Spleen (tissue), 7 donors: Measurements from ENCODE around the gene HOXB2.

Source experiments
- POLR2A ChIP-seq, 3 donors: fragments of 450-650 bp; IDR thresholded peaks; one replicate each; pipeline ENCODE4 v1.5.1; 2017; ENCODE audit warnings: antibody characterized with exemption in 3 of 3, mild to moderate bottlenecking in 1 of 3
- POLR2AphosphoS5 ChIP-seq, 3 donors: sonication (generic); formaldehyde crosslinking; IDR thresholded peaks; one replicate each; pipeline ENCODE4 v1.5.1; 2017; ENCODE audit warnings: antibody characterized with exemption in 3 of 3
- TF ChIP-seq, protein P1 (sequence below), 11 experiments: fragments of 200-600 bp in 7 of 11; fragments of 450-650 bp in 4 of 11; sonication (generic) in 4 of 11; IDR thresholded peaks in 8 of 11; conservative IDR thresholded peaks in 3 of 11; 1 replicate in 7 of 11; 2 replicates in 4 of 11; pipeline versions ENCODE4 v1.4.0 to v1.8.0; 2016 to 2021; ENCODE audit warnings: antibody characterized with exemption in 11 of 11, inconsistent platforms in 4 of 11, mild to moderate bottlenecking in 1 of 11
- donor health status: DM: no; HTN: no; CAD: no; lungs with moderate emphysema.
- donor health status: DM: no; HTN: no; CAD: no.
- donor health status: DM: no; HTN: no; CAD: no.

DNA sequence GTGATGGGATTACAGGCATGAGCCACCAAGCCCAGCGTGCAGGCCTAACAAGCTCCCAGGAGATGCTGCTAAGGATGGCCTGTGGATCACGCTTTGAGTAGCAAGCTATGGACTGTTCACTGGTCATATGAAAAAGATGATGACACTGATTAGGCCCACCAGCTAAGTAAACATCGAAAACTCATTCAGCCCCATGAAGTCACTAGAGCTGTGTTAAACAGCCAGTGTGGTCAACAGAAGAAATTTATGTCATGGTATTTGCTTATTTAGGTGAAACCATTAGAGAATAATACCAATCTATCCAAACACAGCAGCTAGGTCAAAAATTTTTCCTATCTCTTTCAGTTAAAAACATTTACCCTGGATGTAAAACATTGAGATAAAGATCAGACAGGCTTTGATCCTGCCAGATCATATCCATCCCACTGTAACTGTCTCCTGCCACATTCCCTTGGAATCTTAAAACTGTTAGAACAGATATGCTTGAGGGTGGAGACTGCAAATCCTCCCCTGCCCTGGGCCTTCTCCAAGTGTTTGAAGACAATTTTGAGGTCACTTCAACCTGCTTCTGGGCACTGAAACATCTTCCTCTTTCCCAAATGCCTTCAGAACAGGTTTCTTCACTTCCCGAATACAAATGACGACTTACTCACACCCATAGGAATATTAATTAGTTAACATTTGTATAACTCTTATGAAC lies 45.0 kb downstream of the HOXB2 start:
- TF ChIP-seq, protein P1, sequence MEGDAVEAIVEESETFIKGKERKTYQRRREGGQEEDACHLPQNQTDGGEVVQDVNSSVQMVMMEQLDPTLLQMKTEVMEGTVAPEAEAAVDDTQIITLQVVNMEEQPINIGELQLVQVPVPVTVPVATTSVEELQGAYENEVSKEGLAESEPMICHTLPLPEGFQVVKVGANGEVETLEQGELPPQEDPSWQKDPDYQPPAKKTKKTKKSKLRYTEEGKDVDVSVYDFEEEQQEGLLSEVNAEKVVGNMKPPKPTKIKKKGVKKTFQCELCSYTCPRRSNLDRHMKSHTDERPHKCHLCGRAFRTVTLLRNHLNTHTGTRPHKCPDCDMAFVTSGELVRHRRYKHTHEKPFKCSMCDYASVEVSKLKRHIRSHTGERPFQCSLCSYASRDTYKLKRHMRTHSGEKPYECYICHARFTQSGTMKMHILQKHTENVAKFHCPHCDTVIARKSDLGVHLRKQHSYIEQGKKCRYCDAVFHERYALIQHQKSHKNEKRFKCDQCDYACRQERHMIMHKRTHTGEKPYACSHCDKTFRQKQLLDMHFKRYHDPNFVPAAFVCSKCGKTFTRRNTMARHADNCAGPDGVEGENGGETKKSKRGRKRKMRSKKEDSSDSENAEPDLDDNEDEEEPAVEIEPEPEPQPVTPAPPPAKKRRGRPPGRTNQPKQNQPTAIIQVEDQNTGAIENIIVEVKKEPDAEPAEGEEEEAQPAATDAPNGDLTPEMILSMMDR (IDR thresholded peaks at IDR 0.05 in 8 of 11, conservative IDR thresholded peaks at IDR 0.05 in 3 of 11): no peak
- TF ChIP-seq POLR2A (IDR thresholded peaks at IDR 0.05): no peak
- TF ChIP-seq POLR2AphosphoS5 (IDR thresholded peaks at IDR 0.05): no peak
